UCSD-AML1 (cell line): Measurements from ENCODE around the gene RPS6KA2.
A peak's percentile ranks its signal among the peaks of the same experiment; 100 is the strongest.

ENCODE experiments used
- DNase-seq: peaks from one replicate; lab custom pipeline; 2025; ENCODE audit not compliant: unreplicated experiment; lab: John Stamatoyannopoulos, UW

The RPS6KA2 gene

DNA sequence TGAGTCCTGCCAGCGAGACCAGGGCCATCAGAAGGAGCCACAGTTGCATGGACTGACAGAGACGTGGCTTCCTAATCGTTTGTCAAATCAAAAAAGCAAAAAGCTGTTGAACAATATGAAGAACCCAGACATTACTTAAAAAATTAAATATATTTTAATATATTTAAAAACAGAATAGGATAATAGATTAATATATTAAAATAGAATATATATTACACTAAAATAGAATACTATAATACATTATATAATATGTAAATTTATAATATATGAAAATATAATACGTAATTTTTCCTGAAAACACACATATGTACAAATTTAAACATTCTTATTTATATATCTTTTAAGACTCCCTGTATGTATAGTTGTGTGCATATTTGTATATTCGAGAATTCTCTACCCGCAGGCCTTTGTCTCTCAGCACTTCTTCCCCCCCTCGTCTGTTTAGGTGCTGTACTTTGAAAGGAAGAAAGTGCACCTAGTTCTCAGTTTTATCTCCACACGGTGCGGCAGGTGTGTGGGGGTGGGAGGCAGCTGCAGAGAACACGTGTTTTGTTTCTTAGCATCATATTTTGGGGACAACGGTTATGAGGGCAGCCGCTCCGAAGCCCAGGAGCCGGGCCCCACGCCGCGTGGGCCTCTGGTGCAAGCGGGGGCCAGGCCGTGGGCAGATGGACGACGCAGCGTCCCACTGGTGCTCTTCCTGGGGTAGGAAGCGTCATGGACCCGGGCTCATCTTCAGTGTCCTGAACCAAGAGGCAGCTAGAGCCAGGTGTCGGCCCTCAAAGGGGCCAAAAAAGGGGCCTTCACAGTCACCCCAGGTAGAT, 172.1 kb downstream of the RPS6KA2 start:
- DNase-seq, result no peak

DNA sequence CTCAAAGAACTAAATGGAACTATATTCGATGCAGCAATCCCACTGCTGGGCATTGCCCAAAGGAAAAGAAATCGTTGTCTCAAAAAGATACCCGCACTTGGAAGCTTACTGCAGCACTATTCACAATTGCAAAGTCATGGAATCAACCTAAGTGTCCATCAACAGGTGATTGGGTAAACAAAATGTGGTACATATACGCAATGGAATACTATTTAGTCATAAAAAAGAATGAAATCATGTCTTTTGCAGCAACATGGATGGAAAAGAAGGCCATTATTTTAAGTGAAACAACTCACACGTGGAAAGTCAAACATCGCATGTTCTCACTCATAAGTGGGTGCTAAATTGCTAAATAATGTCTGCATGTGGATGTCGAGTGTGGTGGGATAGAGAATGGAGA, 173.4 kb downstream of the RPS6KA2 start:
- DNase-seq, result no peak

DNA sequence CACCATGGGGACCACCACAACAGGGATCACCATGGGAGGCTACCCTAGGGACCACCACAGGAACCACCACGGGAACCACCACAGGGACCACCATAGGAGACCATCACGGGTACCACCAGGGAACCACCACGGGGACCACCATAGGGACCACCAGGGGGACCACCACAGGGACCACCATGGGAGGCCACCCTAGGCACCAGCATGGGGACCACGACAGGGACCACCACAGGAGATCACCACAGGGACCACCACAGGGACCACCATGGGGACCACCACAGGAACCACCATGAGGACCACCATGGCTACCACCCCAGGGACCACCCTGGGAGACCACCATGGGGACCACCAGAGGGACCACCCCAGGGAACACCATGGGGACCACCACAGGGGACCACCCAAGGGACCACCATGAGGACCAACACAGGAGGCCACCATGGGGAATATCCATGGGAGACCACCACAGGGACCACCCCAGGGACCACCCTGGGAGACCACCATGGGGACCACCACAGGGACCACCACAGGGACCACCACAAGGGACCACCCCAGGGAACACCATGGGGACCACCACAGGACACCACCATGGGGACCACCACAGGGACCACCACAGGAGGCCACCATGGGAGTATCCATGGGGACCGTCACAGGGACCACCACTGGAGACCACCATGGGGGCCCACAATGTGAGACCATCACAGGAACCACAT, 176.7 kb downstream of the RPS6KA2 start:
- no peak for DNase-seq

DNA sequence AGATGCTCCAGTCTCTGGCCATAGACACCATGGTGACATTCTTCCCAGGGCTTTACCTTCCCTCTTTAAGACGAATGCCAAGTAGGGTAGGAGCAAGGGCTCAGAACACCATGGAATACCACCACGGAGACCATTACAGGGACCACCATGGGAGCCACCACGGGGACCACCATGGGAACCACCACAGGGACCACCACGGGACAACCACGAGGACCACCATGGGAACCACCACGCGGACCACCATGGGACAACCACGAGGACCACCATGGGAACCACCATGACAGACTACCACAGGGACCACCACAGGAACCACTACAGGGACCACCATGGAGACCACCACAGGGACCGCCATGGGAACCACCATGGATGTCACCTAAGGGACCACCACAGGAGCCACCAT, 177.4 kb downstream of the RPS6KA2 start:
- DNase-seq, result no peak

DNA sequence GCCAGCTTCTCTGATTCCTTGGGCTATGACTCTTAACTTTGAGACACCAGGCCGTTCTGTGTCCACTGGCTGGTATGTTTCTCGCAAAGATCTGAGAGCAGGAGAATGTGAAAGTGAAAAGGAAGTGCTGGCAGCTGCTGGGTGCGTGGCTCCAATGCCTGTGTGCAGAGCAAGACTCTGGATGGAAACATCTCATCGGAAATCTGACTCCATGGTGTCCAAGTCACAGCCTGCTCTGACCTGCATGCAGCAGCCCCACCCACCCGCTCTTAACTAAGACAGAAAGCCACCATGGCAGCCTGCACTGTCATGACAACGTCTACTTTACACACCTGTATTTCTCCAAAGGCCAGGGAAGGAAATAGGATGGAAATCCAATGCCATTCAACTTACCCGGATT, 178.0 kb downstream of the RPS6KA2 start:
- DNase-seq, result no peak

DNA sequence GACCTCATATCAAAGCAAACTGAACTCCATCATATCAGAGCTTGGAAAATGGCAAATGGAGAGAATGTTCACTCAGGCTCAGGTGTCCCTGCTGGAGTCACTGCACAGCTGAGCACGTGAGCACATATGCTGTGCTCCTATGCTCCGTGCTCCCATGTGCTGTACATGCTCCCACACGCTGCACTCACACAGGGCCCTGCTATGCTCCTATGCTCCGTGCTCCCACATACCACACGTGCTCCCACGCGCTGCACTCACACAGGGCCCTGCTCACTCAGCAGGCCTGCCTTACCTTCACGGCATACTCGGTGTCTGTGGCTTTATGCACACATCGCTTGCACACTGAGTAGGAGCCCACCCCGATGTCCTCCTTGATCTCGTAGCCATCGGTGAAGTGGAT, 178.6 kb downstream of the RPS6KA2 start:
- no peak for DNase-seq

DNA sequence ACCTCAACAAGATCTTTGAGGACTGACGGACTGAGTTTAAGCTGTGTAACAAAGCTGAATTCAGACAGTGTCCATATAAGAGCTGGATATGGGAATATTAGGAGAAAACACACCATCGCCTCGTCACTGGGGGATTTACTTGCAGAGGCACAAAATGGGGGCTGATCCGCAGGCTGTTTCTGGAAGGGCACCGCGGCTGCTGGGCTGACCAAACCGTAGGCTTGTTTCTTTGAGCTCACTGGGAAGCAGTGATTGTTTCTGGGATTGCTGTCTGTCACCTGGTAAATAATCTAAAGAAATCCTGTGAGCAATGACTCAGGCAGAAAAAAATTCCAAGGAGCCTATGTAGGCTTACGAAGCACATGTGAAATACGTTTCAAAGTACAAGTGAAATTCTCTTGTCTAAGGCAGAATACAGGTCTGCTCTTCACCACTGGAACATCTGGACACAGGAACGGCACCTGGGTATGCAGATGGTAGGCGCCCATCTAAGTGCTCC, 180.4 kb downstream of the RPS6KA2 start:
- DNase-seq, result no peak

DNA sequence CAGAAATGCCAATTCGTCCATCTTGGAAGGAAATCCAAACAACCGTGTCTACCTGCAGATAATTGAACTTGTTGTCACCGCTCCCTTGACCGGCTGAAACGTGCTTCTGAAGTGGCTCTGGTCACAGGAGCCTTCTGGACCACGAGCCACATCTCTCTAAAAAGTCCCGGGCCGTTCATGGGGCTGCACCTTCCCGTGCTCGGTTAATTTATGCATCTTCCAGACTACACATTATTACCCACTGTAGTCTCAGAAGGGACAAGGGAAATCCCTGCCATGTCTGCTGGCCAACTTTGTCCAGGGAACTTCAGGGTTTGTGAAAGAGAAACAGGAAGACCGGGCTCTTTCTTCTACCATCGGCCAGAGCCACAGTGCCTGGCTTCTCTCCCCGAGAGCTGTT, 180.9 kb downstream of the RPS6KA2 start:
- no peak for DNase-seq

DNA sequence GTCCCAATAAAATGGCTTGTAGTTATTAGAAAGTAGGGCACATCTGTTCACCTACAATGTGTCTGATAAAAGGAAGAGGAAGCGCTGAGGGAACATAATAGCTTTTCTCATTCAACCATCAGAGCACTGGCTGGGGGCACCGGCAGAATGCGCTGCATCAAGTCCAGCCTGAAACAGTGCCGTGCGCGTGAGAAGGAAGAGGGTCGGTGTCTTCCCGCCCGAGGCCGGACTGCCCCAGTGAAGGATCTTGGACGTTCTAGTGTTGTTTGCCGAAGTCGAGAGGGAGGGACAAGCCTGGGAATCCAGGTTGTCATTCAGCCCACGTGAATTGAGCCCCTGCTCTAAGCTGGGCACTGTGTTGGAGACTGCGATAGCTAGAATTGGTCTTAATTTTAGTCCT, 182.6 kb downstream of the RPS6KA2 start:
- DNase-seq, result no peak

DNA sequence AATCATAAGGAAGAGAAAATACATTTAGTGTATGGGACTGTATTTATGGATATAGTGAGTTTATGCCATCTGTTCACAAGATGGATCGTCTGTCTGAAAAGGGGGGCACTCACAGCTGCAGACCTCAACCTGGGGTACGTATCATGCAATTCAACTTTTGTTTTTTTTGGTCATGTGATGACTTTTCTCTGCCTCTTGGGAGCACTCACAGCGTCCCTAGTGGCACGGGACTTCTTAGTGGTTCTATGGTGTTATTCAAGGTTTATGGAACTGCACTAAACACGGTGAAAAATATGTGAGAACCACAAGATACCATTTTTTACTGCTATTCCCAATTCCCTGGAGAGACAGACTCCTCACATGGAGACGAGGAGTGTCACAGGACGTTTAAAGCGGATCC, 183.9 kb downstream of the RPS6KA2 start:
- no peak for DNase-seq

DNA sequence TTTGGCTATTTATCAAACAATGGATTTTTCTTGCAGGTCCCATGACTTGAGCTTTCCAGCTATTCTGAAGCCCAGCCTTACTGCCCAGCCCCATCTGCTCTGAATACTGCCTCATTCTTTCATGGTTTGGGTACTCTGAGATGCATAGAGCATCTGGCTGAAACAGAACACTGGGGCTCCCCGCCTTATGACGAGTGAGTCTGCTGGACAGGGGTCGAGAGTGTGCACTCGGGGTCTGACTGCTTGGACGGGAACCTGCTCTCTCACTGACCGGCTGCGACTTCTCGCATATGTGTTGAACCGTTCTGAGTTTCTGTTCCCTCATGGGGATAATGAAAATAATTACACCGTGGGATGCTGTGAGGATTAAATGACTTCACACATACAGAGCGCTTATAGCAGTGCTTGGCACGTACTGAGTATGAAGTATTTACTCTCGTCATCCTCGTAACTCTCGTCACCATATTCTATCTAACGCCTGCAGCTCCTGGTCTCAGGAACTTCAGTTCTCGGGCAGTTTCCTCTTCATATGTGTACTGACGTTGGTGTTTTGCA, 184.8 kb downstream of the RPS6KA2 start:
- DNase-seq, result no peak

DNA sequence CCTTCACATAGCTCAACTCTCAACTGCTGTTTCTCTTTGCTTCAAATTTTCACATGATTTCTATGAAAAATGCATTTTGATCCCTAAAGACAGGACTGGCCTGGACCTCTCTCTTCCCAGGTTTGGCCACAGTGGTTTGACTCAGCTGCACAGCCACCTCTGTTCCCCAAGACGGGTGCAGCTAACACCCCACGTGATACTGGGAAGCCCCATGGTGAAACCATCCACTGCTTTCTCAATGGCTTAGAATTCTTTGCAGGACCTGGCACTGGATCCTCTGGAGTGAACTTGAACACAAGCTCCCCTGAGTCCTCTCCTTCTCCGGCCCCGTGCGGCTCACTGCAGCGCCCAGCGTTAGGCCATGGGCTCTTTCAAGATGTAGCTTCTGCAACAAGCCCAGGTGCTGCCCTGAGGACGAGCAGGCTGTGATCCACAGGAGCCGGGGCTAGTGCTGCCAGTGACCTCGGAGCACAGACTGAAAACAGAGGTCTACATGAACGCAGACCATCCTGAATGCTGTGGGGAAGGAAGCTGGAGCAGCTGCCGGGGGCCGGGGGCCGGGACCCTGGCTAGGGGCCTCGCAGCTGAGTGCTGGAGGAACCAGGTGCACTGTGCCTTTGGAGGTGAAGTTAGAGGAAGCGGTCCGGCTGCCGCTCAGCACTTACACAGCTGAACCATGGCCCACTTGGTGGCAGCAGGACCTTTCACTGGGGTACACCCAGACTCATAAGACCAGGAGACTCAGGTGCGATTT, 185.5 kb downstream of the RPS6KA2 start:
- no peak for DNase-seq

DNA sequence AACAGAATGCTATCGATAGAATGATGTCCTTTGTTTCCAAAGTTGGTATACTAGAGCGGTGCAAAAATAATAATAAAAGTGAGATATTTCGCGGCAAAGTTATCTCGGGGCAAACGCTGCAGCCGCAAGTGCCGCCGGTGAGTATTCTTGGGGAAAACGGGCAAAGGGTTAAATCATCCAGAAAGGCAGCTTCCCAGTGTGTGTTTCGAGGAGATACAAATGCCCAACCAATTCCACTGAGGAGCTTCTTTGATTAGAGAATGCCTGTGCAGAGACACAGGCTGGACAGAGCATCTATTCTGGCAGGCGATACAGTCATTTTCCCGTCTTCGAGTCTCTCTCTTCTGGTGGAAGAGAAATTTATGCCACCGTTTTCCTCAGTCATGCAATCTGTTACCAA, 186.3 kb downstream of the RPS6KA2 start:
- DNase-seq, result no peak

DNA sequence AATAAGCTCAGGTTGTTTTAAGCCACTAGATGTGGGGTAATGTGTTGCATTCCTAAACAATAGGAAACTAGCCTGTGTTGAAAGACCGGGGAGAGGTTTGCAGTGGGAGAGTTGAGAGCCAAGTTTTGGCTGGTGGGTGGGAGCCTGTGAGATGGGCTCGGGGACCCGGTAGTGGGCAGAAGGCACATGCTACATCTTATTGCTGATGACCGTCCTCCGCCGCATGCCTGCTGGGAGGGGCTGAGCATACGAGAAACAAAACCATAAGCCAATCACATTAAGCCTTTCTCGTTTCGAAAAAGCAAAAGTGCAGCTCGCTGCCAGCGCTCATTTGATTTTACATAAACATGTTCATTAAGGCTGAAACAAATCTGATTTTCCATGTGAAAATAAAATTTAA, 186.9 kb downstream of the RPS6KA2 start:
- DNase-seq, result no peak

DNA sequence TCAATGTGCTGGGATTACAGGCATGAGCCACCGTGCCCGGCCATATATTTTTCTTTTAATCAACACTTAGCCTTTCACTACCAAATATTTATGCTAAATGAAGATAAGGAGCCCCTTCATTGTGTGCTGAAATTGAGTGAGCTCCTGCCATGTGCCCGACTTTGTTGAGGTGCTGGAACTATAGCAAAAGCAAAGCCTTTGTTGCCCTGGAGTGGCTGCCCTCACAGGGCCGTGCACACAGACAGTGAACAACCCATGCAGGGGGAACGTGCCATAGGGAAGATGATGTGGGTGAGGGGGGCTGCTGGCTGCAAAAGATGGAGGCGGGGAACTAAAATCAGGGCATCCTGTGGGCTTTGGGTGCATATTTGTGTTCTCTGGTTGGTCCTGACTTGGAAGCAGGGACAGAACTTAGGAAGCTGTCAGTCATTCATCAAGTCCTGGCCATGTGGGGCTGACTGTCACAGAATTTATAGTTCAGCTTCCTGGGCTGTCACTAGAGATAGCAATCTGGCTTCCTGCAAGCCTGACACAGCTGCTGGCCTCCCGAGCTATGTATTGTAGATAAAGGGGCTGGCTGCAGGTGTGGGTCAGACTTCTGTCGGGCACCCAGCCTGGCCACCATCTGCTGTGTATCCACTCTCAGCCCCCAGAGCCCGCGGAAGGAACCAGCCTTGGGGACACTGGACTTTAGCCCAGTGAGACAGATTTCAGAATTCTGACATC, 187.5 kb downstream of the RPS6KA2 start:
- DNase-seq, result peak; percentile 77

DNA sequence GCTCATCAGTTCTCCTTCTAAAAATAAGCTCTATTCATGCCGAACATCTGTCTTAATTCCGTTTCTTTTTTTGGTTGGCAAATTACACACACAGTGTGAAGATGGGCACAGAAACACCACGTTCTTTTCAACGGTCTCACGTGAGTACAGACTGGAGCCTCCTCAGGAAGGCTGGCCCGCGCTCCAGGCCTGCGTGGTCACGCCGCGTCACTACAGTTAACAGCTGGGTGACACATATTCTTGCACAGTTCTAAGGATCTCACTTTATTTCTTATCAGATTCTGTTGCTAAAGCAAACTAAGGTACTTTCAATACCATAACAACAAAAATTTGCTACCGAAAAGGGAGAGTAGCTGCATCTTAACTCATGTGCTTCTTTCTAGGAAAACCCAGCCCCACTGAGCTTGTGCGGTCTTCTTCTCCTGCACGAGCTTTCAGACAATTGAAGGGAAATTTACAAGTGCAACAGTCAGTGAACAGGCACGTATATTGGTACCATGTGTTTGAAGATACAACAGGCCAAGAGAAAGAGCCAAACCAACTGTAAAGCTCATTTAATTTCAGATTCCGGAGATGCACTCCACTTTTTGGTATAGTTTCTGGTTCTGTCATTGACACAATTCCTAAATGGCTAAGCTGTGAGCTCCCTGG, 188.7 kb downstream of the RPS6KA2 start:
- DNase-seq, result peak; percentile 42

DNA sequence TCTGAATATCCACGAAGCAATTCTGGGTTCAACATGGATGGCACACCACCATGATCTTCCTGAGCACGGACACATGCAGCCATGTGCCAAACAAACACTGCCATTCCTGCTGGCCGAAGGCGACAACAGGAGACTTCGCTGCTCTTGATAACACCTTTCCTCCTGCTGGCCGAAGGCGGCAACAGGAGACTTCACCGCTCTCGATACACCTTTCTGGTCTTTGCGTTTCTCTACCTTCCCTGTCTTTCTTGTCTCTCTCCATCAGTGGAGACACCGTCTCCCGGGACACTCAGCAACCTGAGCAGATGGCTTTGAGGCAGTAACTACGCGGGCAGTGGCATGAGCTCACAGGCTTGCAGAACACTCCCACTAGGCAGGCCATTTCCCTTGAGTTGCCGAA, 189.4 kb downstream of the RPS6KA2 start:
- no peak for DNase-seq

DNA sequence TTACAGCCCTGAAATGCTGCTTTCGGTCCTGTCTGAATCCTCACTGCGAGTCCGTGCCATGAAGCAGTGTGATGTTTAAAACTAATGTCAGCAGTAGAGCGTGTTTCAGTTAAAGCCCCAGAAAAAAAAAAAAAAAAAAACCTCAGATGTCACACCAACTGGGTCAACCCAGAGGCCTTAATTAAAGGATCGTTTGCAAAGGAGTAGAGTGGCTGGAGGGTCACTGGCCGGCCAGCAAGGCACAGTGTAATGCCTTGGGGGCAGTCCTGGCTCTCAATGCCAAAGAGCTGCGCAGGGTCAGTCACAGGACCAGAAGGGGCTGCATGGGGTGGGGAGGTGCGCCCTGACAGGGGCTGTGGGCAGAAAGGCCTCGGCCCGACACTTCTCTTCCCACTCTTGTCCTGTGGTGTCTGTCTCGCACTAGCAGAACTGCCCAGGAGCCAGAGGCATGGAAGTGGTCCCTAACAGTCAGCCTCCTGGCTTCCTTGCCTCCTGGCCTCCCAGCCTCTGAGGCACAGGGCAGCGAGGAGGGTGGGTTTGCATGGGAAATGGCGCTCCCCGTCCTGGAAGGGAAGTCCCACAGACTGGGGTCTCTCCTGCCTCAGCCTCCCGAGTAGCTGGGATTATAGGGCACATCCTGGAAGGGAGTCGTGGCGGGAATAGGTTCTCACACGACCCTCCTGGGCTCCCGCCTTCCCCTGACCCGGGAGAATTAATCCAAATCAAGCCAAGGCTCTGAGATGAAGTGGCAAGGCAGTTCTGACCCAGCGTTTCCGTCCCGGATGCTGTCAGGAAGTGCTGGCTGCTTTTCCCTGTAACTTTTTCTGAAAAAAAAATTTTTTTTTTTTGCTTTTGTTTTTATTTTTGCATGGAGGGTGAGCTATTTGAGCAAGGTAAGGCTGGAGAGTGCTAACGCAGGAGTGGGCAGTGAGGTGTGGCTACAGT, 190.6 kb downstream of the RPS6KA2 start:
- no peak for DNase-seq

DNA sequence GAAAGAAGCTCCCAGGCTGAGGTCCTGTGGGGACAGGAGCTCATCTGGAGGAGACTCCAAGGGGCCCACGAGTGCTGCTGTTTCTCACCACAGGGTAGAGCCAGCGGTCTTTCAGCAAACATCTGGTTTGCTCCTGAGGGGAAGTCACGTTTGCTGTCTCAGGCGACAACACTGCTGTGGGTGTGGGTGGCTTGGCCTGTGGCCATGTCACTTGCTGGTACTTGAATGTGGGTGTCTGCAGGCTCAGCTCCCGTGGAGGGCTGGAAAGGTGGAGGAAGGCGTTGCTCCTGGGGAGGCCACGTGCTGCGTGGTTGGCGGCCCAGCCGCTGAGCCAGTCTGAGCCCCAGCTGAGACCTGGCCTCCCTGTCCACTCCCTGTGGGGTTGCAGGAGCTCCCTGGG, 191.5 kb downstream of the RPS6KA2 start:
- peak; percentile 78 for DNase-seq
